GM12875 (cell line): ENCODE results near the gene HTT.
A peak's percentile ranks its signal among the peaks of the same experiment; 100 is the strongest.

ENCODE experiments used
- H3K4me3 ChIP-seq: one replicate; pipeline ENCODE4 v1.5.1; 2011; ENCODE audit warnings: low read depth, low read length, control low read depth
- TF ChIP-seq, protein P1 (sequence below): IDR thresholded peaks from 2 replicates; pipeline ENCODE4 v1.5.1; 2011; ENCODE audit warnings: low read depth, mild to moderate bottlenecking, control low read depth, inconsistent platforms, low read length, moderate library complexity, borderline replicate concordance; ENCODE audit not compliant: insufficient read depth

The HTT gene

DNA sequence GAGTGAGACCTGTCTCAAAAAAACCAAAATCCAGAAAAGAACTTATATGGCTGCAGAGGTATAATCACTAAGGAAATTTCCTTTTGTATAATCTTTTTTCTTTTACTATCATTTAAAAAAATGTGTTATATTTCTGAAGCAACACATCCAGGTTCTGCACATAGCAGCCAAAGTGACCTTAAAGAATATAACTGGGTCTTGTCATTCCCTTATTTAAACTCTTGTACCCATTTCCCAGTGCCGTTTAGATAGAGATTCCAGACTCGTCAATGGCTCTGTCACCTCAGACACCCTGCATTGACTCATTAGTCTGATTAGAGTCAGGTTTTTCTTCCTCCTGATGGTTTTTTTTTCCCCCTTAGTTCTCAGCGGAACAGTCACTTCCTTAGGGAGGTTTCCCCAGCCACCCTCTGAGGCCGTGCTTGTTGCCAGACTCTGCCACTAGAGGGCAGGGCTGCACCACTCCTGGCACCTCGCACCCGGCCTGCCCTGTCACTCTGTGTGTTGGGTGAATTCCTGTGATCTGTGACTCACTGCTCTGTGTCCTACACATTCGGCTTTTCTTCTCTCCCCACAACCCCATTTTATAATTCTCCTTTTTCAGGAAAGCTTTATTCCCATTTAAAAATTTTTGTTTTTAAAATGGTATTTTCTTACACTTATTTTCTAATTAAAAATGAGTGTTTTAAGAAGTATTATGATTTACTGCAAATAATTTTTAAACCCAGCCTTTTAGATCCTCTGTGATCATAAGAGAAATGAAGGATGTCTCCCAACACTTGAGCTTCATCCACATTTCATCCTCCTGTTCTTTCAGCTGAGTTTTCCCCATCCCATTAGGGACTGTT, 32.1 kb downstream of the HTT start:
- H3K4me3 ChIP-seq: no peak overlapping the region
- TF ChIP-seq, protein P1, sequence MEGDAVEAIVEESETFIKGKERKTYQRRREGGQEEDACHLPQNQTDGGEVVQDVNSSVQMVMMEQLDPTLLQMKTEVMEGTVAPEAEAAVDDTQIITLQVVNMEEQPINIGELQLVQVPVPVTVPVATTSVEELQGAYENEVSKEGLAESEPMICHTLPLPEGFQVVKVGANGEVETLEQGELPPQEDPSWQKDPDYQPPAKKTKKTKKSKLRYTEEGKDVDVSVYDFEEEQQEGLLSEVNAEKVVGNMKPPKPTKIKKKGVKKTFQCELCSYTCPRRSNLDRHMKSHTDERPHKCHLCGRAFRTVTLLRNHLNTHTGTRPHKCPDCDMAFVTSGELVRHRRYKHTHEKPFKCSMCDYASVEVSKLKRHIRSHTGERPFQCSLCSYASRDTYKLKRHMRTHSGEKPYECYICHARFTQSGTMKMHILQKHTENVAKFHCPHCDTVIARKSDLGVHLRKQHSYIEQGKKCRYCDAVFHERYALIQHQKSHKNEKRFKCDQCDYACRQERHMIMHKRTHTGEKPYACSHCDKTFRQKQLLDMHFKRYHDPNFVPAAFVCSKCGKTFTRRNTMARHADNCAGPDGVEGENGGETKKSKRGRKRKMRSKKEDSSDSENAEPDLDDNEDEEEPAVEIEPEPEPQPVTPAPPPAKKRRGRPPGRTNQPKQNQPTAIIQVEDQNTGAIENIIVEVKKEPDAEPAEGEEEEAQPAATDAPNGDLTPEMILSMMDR: peak; percentile 98

DNA sequence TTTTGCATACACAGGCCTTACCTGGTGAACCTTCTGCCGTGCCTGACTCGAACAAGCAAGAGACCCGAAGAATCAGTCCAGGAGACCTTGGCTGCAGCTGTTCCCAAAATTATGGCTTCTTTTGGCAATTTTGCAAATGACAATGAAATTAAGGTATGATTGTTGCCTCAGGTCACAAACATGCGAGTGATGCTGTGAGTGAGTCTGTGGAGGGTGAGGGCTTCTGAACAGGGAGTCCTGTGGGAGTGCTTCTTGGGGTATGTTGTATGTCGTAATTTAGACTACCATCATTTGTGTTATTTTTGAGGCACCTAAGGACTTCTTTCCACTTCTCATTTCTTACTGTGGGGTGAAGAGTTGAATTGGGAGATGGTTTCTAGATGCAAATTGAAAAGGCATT, 32.8 kb downstream of the HTT start:
- TF ChIP-seq, protein P1: no peak
- H3K4me3 ChIP-seq: no peak overlapping the region

DNA sequence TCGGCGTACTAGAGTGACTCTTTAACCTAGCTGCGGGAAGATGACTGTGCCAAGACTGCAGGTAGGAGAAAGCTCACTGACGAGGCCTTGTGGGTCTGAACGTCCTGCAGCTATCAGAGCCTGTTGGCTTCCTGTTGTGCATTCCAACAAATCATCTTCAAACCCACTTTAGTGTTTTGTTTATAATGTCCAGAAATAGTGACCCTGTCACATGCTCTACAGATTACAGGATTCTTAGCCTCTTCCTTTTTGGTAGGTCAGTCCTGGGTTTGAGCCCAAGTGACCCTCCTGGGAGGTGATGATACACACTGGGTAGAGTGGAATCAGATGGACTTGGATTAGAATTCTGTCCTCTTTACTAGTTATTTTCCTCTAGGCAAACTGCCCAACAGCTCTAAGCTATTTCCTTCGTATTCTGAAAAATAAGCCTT, 33.2 kb downstream of the HTT start:
- no peak overlapping the region for H3K4me3 ChIP-seq
- TF ChIP-seq, protein P1: no peak

DNA sequence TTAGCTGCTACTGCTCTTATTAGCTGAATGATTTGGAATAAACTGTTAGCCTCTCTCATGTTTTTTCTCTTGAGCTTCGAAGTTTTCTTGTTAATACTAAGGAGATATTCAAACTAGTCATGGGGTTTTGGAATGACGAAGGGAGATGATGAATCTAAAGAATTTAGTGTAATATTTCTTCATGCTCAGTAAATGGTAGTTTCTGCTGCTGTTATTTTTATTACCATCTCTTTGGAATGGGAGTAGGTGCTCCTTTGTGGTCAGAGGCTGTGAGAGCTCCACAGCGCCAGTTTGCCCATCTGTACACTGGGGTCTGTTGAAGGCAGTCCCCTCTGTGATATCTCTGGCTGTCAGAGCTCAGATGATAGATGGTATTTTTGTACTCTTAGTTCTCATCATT, 33.7 kb downstream of the HTT start:
- TF ChIP-seq, protein P1: no peak
- H3K4me3 ChIP-seq: no peak overlapping the region

DNA sequence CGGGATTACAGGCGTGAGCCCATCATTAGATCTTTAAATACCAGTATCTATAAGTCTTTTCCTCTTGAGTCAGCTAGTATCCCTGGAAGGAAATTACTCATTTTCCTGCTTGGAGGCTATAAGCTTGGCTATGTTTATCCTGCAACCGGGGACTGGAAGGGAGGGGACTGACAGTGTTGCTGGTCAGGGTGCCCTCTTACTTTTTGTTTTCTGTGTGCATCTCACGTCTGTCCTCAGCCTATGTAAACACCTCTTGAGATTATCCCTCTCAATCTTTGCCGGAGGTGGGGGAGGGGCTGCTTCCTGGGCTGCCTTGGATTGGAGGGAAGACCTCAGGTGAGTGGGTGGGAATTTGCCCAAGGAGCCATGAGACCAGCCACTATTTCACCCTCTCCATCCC, 37.0 kb downstream of the HTT start:
- TF ChIP-seq, protein P1: no peak
- no peak overlapping the region for H3K4me3 ChIP-seq

DNA sequence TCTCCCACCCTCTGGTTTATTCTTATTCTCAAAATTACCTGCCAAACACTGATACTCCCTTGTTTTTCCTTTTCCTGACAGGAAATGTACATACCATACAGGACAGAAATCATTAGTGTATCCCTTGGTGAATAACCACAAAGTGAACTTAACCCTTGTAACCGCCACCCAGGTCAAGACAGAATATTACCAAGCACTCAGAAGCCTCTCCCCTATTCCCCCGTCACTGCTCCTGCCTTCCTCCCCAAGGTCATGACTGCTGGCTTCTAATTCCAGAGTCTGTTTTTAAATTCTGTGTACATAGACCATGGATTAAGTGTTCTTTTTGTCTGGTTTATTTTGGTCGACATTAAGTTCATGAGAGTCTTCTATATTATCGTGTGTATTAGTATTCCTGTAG, 37.7 kb downstream of the HTT start:
- TF ChIP-seq, protein P1: no peak

DNA sequence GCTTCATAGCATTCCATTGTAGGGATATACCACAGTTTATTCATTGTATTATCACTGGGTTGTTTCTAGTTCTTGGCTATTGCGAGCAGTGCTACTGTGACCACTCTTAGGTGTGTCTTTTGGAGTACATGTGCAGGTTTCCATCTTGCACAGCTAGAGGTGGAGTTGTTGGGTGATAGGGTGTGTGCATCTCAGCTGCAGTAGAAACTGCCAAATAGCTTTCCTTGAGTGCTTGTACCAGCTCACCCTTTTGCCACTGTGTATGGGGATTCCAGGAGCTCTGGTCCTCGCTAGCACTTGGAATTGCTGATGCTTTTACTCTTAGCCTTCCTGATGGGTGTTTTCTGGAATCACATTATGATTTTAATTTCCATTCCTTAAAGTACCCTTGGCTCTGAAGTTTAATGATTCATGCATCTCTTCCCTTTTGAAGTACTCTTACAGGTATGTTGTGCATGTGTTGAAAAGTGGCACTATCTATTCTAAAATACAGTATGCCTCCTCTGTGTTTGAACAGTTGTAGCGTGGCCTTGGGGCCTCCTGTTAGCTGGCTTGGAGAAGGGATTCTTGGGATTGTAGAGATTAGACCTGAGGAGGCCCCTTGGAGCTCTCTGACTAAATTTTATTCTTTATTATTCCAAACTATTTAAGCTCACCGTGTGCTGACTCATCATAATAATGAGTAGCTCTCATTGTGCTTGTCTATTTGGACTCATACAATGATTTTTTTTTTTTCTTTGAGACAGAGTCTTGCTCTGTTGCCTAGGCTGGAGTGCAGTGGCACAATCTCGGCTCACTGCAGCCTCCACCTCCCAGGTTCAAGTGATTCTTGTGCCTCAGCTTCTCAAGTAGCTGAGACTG, 38.4 kb downstream of the HTT start:
- H3K4me3 ChIP-seq: no peak overlapping the region
- TF ChIP-seq, protein P1: no peak

More for the DNA sequence above, 37.7 kb downstream of the HTT start:
- H3K4me3 ChIP-seq: no peak overlapping the region
